ENCODE results near the gene ADCY3.
A peak's percentile ranks its signal among the peaks of the same experiment; 100 is the strongest.

ADCY3 gene

GRCh38 chr2:24920098-24920808 is at the start of gene ADCY3:
Gene ADCY3, minus strand, starts transcription at chr2:24920237. Its CDS starts 1,250 bp downstream, at chr2:24918987.
- peak; percentile 82 for DNase-seq (ENCODE audit: low spot score)

- DNase-seq (ENCODE audit: low spot score) = no peak
These were observed 49.7 kb upstream of the ADCY3 start for GRCh38 chr2:24969784-24970183.

DNA sequence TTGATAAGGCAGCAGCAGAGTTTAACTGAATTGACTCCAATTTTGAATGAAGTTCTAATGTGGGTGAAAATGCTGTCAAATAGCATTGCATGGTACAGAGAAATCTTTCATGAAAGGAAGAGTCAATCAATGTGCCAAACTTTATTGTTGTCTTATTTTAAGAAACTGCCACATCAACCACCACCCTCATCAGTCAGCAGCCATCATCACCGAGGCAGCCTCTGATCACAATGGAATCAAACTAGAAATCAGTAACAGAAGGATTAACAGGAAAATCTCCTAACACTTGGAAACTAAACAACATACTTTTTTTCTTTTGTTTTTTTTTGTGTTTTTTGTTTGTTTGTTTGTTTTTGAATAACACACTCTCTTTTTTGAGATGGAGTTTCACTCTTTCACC is 41.9 kb upstream of the ADCY3 start:
- no peak for DNase-seq (ENCODE audit: low spot score)

DNA sequence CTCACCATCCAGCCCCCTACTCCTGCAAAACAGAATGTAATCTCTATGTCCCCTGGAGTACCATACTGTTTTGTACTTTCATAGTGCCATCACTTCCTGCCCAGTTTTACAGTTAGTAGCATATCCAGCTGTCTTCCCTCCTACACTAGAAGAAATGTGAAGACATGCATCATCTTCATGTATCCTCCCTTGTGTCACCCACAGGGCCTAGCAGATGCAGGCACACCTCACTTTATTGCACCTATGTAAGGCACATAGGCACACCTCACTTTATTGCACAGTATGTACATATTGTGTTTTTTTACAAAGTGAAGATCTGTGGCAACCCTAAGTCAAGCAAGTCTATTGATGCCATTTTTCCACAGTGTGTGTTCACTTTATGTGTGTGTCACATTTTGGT is 39.7 kb upstream of the ADCY3 start:
- DNase-seq (ENCODE audit: low spot score) = no peak

DNA sequence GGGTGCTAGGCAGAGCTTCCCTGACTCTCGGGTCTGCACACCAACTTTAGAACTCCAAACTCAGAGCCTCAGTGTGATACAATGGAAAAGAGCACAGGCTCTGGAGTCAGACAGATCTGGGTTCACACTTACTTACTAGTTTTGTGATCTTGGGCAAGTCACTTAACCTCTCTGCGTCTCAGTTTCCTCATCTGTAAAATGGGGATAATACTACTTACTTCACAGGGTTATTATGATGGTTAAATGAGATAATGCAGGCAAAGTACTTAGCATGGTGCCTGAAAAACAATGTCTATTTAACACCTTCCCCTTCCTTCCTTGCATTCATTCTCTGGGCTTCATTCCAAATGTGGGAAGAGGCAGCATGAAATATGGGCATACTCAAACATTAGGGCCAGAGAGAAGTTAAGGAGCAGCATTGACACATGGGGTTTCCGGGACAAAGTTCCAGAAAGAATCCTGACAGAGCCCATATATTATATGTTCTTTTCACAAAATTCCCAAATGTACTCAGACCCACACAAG is 38.4 kb upstream of the ADCY3 start:
- no peak for DNase-seq (ENCODE audit: low spot score)

GRCh38 chr2:24957976-24958375 is 37.9 kb upstream of the ADCY3 start:
- no peak for DNase-seq (ENCODE audit: low spot score)

DNA sequence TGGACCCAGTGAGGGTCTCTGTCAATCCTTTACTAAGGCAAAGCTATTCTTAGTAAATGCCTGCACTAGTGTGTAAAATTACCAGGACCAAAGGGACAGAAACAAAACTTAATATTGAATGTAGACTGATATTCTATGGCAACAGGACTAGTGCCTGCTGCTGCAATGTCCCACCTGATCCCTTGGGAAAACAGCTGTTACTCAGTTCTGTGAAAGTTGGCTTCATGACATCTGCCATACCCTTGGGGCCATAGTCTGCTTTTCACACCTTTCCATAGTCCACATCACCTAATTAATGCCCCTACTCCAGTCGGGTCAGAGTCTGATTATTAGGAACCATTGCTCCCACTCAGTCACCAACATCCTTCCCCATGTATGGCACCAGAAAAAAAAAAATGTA is 37.2 kb upstream of the ADCY3 start:
- no peak for DNase-seq (ENCODE audit: low spot score)

GRCh38 chr2:24955921-24956320 is 35.9 kb upstream of the ADCY3 start:
- DNase-seq (ENCODE audit: low spot score) = no peak

GRCh38 chr2:24955232-24955631 is 35.2 kb upstream of the ADCY3 start:
- DNase-seq (ENCODE audit: low spot score) = no peak

DNA sequence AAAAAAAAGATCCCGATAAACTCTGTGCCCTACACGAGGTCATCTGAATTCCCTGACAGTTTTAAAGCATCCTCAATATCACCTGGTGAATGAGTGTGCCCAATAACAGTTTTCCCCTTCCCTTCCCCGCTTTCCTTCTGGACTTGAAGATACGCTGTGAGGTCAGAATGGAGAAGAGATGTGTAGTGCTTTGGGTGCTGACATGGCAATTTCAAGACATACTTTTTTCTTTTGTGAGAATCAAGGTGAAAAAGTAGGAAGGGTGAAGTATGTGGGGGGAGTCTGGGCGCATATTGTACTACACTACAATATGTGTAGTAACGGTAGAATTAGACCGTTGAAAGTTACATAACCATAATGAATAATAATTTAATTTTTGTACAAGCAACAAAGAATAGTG is 30.1 kb upstream of the ADCY3 start:
- no peak for DNase-seq (ENCODE audit: low spot score)

DNA sequence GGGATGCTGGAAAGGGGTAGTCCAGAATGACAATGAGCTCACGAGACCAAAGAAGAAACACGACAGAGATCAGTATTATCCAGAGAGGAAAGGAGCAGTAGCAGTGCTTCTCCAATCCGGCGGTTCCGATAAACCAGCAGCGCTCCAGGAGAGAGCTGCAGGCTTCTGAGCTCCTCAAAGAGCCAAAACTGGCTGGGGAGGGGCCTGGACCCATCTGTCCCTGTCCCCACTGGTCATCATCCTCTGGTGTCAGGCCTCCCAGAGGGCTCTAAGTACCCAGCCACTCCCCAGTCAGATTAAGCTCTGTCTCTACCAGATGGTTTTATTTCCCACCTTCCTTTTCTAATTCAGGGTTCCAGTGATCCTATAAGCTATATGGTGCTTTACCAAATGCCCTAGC is 28.5 kb upstream of the ADCY3 start:
- DNase-seq (ENCODE audit: low spot score) = no peak

DNA sequence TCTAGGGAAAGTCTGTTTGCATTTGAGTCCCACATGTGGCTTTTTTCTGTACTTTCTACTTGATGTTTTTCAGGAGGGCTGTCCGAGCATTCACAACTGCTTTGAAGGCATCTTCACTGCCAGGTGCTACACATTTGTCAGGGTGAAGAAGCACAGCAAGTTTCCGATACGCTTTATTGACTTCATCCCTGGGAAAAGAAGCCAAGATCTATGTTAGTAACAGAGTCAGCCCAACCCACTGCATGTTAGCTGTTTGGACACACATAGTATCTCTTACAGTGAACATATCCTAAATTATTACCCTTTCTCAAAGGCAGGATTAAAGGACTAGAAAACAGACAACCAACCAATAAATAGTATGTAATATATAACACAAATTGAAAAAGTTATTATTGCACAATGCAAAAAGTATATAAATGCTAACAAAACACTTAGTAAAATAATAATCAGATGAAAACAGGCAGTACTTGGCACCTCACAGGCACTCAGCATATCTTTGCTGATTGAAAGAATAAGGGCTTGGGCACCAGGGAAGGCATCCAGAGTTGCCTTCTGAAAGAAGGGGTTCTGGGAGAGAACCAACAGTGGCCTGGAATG is 27.6 kb upstream of the ADCY3 start:
- no peak for DNase-seq (ENCODE audit: low spot score)

GRCh38 chr2:24945907-24946306 is 25.9 kb upstream of the ADCY3 start:
- DNase-seq (ENCODE audit: low spot score) = no peak

- DNase-seq (ENCODE audit: low spot score) = no peak
These were observed 23.5 kb upstream of the ADCY3 start for GRCh38 chr2:24943427-24944053.

GRCh38 chr2:24939353-24939752 is 19.3 kb upstream of the ADCY3 start:
- DNase-seq (ENCODE audit: low spot score) = no peak

DNA sequence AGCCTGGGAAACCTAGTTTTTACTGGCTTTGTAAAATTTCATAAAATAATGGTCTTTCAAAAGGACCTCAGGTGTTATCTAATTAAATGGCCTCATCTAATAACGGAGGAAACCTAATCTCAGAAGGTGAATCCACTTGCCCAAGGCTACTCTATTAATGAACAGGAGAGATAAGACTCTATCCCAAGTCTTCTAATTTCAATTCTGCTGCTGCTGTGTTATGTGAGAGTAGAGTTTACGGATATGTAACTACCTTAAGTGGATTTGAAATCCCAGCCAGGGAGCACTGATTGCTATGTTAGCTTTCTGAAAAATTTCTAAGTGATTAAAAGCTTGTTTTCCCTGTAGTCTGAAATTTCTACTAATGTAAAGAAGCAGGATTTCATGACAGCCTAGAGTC is 17.2 kb upstream of the ADCY3 start:
- DNase-seq (ENCODE audit: low spot score) = no peak

DNA sequence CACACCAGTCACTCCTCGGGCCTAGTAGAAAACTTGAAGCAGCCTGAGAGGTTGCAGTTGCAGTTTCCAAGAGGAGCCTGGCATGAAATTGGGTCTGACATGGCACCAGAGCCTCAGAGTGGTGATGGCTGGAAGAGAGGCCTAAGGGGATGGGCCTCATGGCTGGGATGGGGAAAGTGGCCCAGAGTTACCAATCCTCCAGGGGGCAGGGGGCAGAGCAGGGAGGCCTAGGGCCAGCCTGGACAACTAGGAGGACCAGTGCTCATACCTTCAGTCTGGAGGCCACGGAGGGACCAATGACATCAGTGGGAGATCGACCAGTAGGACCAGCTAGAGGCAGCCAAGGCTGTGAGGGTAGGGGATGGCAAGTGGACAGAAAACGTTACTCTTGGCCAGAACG is 15.1 kb upstream of the ADCY3 start:
- DNase-seq (ENCODE audit: low spot score) = no peak

- DNase-seq (ENCODE audit: low spot score) = no peak
These were observed 12.7 kb upstream of the ADCY3 start for GRCh38 chr2:24932715-24933114.

DNA sequence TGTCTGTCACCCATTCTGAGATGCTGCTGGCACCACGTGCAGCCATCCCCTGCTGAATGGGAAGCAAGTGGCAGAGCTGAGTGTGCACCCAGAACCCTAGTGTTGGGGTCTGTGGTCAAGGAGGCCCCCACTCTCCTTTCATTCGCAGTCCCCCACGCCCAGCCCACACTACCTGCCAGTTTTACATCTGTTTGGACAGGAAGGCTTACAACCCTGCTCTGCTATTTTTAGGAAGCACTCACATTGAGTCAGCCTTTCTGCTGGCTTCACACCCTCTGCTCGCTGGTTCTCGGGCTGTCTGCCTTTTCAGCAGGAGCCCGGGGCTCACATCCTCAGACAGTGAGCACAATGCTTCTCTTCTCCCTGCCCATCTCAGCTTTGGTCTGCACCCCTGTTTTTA is 10.7 kb upstream of the ADCY3 start:
- DNase-seq (ENCODE audit: low spot score) = no peak

- no peak for DNase-seq (ENCODE audit: low spot score)
These were observed 9.2 kb upstream of the ADCY3 start for GRCh38 chr2:24929230-24929629.

DNA sequence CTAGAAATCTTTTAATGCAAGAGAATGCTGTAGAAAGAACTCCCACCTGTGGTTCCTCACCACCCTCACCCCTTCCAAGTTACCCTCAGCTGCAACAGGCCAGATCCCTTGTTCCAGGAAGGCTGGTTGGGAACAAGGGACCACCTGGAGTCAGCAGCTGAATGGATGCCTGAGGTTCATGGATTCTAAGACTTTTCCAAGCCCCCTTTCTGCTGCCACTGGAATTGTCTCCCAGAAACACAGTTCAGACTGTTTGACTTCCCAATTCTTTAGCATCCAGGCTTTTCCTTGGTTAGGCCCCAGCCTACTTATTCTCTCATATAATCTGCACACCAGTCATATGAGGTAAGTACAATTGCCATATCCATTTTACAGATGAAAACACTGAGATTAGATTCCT is 8.0 kb upstream of the ADCY3 start:
- no peak for DNase-seq (ENCODE audit: low spot score)

DNA sequence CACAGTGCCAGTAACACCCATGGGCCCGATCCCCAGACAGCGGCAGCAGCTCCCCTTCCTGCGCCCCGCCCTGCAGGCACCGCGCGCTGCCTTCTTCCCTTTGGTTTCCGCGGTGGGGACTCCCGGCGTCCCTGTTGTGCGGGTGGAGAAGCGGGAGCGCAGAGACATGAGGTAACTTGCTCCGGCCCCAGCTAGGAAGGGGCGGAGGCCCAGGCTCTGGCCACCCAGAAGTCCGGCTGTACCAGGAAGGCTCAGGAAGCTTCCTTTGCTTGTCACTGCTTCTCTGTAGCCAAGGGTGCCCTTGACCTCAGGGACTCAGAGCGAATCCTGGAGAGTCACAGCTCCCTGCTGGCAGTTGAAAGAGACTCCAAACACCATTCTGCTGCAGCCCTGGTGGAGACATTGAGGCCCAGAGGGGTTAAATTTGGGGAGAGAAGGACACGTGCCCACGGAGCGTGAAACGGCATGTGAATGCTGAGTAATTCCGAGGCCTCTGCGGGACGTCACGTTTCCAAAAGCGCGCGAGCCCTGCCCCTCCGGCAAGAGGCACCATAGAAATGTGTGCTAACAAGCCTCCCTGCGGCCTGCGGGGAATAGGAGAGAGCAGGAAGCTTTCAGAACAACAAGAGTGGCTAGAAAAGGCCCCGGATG is 6.7 kb upstream of the ADCY3 start:
- DNase-seq (ENCODE audit: low spot score) = no peak

- DNase-seq (ENCODE audit: low spot score) = no peak
These were observed 6.2 kb upstream of the ADCY3 start for GRCh38 chr2:24926220-24926601.
